Natural killer cell (primary cell): ENCODE results near the gene RYR1. TPM values are rescaled to one million over a fixed set of nuclear protein-coding genes. Genes with fewer than 3 reads are reported as not detected.
"Not testable (repeated sequence)": the region's sequence is repeated elsewhere in the genome, so short reads cannot be mapped to it uniquely, and the experiment has no call there.

Experiments
- ATAC-seq, 3 donors: fragments of 150-1000 bp in 2 of 3; fragments of 200-7000 bp in 1 of 3; cut with Tn5 transposase; 1 replicate in 1 of 3; 2 replicates in 2 of 3; pipeline ENCODE4 v1.10.0; 2021; ENCODE audit warnings: mild to moderate bottlenecking in 2 of 3, moderate library complexity in 2 of 3
- DNase-seq, 2 donors: peaks; one replicate each; pipeline versions ENCODE4 v3.0.0 to v3.0.0-alpha.2; 2013 to 2021; ENCODE audit warnings: mixed read lengths in 1 of 2
- H3K27ac ChIP-seq: one replicate; pipeline ENCODE4 v1.5.1; 2013; ENCODE audit warnings: mild to moderate bottlenecking, low read length
- H3K27me3 ChIP-seq: one replicate; pipeline ENCODE4 v1.6.1; 2013; ENCODE audit warnings: low read length; ENCODE audit not compliant: control insufficient read depth, insufficient read depth
- H3K36me3 ChIP-seq: one replicate; pipeline ENCODE4 v1.6.1; 2013; ENCODE audit warnings: low read length; ENCODE audit not compliant: control insufficient read depth, insufficient read depth
- H3K4me1 ChIP-seq: one replicate; pipeline ENCODE4 v1.6.1; 2013; ENCODE audit warnings: low read length; ENCODE audit not compliant: control insufficient read depth, insufficient read depth
- H3K4me3 ChIP-seq: one replicate; pipeline ENCODE4 v1.5.1; 2013; ENCODE audit warnings: low read length
- H3K9me3 ChIP-seq: one replicate; pipeline ENCODE4 v1.6.1; 2013; ENCODE audit warnings: low read length; ENCODE audit not compliant: control insufficient read depth, insufficient read depth
- H3K27ac Mint-ChIP-seq, 2 donors: one replicate each; pipeline ENCODE4 v1.8.0; 2022; ENCODE audit warnings: mild to moderate bottlenecking in 2 of 2, mixed read lengths in 2 of 2, moderate library complexity in 1 of 2
- H3K27me3 Mint-ChIP-seq, 2 donors: one replicate each; pipeline ENCODE4 v1.8.0; 2022; ENCODE audit warnings: low read depth in 2 of 2, mixed read lengths in 2 of 2
- H3K36me3 Mint-ChIP-seq: one replicate; pipeline ENCODE4 v1.8.0; 2022; ENCODE audit warnings: mixed read lengths
- H3K4me1 Mint-ChIP-seq, 2 donors: one replicate each; pipeline ENCODE4 v1.8.0; 2022; ENCODE audit warnings: mixed read lengths in 2 of 2
- H3K4me3 Mint-ChIP-seq: one replicate; pipeline ENCODE4 v1.8.0; 2022; ENCODE audit warnings: mild to moderate bottlenecking, moderate library complexity, mixed read lengths
- H3K9me3 Mint-ChIP-seq, 2 donors: one replicate each; pipeline ENCODE4 v1.8.0; 2022; ENCODE audit warnings: mixed read lengths in 2 of 2
- CTCF ChIP-seq: fragments of 200-600 bp; IDR thresholded peaks from one replicate; pipeline ENCODE4 v1.8.0; 2022; ENCODE audit warnings: antibody characterized with exemption
- WGBS: methylation state at CpG from one replicate; pipeline ENCODE4 v1.1.7; 2013; ENCODE audit warnings: missing lambda C conversion rate; ENCODE audit not compliant: insufficient coverage; 5-methylcytosine and 5-hydroxymethylcytosine counted together
- intact Hi-C: fragments of 100-400 bp; cut with micrococcal nuclease; formaldehyde crosslinking; loops from one replicate; pipeline ENCODE4 v1.14.2; 2022
- total RNA-seq, 4 donors: library from RNA; stranded (reverse); fragments of 120-200 nt in 1 of 4; gene quantifications; one replicate each; pipeline versions ENCODE4 v1.2.3 to v1.2.4, GENCODE V29; 2013 to 2022

The RYR1 gene
- total RNA-seq, 3 donors from 2014 or later (not counting 1 experiment from before 2014, with no cell fraction given): 0.05 to 1.0 (median 0.65) TPM

DNA sequence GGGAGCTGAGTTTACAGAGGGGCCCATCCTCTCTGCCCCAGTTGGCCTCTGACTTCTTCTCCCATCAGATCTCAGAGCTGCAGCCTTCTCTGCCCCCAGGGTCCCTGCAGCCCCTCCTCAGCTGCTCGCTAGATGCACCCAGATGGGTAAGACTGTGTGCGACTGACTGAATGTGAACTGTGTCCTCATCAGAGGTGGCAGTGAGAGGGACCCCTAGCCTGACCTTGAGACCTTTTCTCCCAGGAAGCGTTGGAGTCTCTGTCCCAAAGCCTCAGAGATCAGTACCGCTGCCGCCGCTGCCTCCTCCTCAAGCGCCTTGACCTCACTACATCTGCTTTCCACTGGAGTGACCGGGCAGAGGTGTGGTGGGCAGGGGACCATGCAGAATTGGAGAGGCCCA lies 28.2 kb upstream of the RYR1 start:
- Mint-ChIP-seq H3K27ac (peak overlapping the region in 1 of 2 donors; percentile 16), H3K4me1 (peaks cover 10 to 19% of the 10 kb centered on the region in 2 donors)
- intact Hi-C loops: no loop called here

DNA sequence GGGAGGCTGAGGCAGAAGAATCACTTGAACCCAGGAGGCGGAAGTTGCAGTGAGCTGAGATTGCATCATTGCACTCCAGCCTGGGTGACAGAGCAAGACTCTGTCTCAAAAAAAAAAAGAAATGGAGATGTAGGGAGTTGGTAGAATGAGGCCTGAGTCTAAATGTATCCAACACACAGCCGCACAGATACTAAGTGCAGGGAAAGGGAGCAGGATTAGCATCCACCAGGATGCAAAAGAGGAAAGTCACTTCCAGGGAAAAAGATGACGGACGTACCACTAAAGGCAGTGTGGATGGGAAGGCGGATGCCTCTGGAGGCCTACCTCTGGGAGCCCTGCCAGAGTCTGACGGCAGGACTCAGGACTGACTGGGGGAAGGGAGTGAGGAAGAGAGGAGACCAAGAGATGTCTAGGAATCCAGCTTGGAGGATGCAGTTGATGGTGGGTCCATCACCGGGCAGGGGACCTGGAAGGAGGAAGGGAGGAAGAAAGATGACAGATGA lies 23.8 kb upstream of the RYR1 start:
- Histone ChIP-seq H3K36me3 (peaks cover 17% of the 10 kb centered on the region), H3K4me1 (no peaks in the 10 kb centered on the region), H3K4me3 (no peak overlapping the region), H3K9me3 (no peaks in the 10 kb centered on the region), H3K27me3 (no peaks in the 10 kb centered on the region), H3K27ac (no peak overlapping the region)
- no peaks in the 10 kb centered on the region for H3K4me1 Mint-ChIP-seq
- H3K4me3 Mint-ChIP-seq: no peak overlapping the region
- H3K36me3 Mint-ChIP-seq: no peaks in the 10 kb centered on the region
- 97% methylated on average over 7 of the region's 7 CpGs for WGBS
- ATAC-seq (no peak), DNase-seq (no peak)
- TF ChIP-seq CTCF: no peak
- H3K9me3 Mint-ChIP-seq: no peaks in the 10 kb centered on the region
- H3K27ac Mint-ChIP-seq: peak overlapping the region in 1 of 2 donors; percentile 1
- H3K27me3 Mint-ChIP-seq: no peaks in the 10 kb centered on the region
- intact Hi-C loops: no loop called here

More for the DNA sequence above, 28.2 kb upstream of the RYR1 start:
- no peaks in the 10 kb centered on the region for H3K36me3 Mint-ChIP-seq
- Histone ChIP-seq H3K4me1 (peaks cover 16% of the 10 kb centered on the region), H3K27me3 (no peaks in the 10 kb centered on the region), H3K27ac (no peak overlapping the region), H3K9me3 (no peaks in the 10 kb centered on the region), H3K4me3 (no peak overlapping the region), H3K36me3 (peaks cover 17% of the 10 kb centered on the region)
- peak overlapping the region; percentile 28 for H3K4me3 Mint-ChIP-seq
- no peak for TF ChIP-seq CTCF
- no peaks in the 10 kb centered on the region for H3K9me3 Mint-ChIP-seq
- peaks cover 2 to 3% of the 10 kb centered on the region in 2 donors for H3K27me3 Mint-ChIP-seq
- DNase-seq (no peak), ATAC-seq (no peak)
- 99% methylated on average over 8 of the region's 8 CpGs for WGBS

- peaks cover 15% of the 10 kb centered on the region for H3K36me3 ChIP-seq
- not testable (repeated sequence) for H3K27ac Mint-ChIP-seq
Measured at GRCh38 chr19:38410407-38410806, 23.1 kb upstream of the RYR1 start.

DNA sequence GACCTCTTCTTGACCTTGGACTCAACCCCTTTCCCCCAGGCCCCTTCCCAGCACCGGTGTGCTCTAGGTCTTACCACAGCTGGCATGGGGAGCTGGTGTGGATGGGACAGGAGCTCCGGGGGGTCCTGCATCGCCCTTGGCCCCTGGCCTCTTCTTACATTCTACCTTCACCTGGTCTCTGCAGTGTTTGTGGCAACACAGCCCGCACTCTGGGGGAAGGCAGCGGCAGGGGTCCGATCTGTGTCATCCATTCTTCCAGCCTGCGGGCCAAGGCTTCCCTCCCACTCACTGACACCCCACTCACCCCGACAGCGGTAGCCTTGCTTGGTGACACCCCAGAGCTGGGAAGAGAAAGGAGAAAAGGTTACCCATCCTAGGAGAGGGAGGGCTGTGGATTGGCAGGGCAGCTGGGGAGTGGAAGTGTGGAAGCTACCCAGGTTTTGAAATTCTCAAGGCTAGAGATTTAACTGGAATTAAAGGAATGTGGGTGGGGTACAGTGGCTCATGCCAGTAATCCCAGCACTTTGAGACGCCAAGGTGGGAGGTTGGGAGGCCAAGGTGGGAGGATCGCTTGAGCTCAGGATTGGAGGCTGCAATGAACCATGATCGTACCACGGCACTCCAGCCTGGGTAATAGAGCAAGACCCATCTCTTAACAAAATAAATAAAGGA lies 22.3 kb upstream of the RYR1 start:
- no peak for DNase-seq
- no peaks in the 10 kb centered on the region for H3K4me1 ChIP-seq
- H3K4me1 Mint-ChIP-seq: no peaks in the 10 kb centered on the region
- no peak overlapping the region for H3K27ac ChIP-seq
- no peaks in the 10 kb centered on the region for H3K27me3 ChIP-seq
- H3K4me3 ChIP-seq: no peak overlapping the region
- no peak overlapping the region for H3K4me3 Mint-ChIP-seq
- H3K36me3 ChIP-seq: peaks cover 12% of the 10 kb centered on the region
- H3K9me3 ChIP-seq: no peaks in the 10 kb centered on the region
- WGBS: 94% methylated on average over 10 of the region's 13 CpGs
- H3K27me3 Mint-ChIP-seq: no peaks in the 10 kb centered on the region
- H3K36me3 Mint-ChIP-seq: no peaks in the 10 kb centered on the region
- no peak overlapping the region for H3K27ac Mint-ChIP-seq
- no peak for ATAC-seq
- intact Hi-C loops: no loop called here
- no peaks in the 10 kb centered on the region for H3K9me3 Mint-ChIP-seq
- TF ChIP-seq CTCF: no peak

More at GRCh38 chr19:38410407-38410806, 23.1 kb upstream of the RYR1 start:
- H3K4me1 Mint-ChIP-seq, H3K27me3 ChIP-seq, H3K27me3 Mint-ChIP-seq, H3K9me3 ChIP-seq, H3K4me3 ChIP-seq, H3K36me3 Mint-ChIP-seq, H3K27ac ChIP-seq, ATAC-seq, H3K4me3 Mint-ChIP-seq, H3K9me3 Mint-ChIP-seq, DNase-seq, H3K4me1 ChIP-seq, intact Hi-C loops: not testable (repeated sequence)
- WGBS: 80% methylated on average over 4 of the region's 6 CpGs

GRCh38 chr19:38411898-38412297 lies 21.6 kb upstream of the RYR1 start:
- H3K36me3 Mint-ChIP-seq, H3K27ac ChIP-seq, DNase-seq, H3K9me3 ChIP-seq, H3K4me3 Mint-ChIP-seq, H3K27ac Mint-ChIP-seq, H3K9me3 Mint-ChIP-seq, intact Hi-C loops, ATAC-seq, H3K36me3 ChIP-seq, H3K4me1 Mint-ChIP-seq, H3K4me3 ChIP-seq, H3K4me1 ChIP-seq, H3K27me3 Mint-ChIP-seq, H3K27me3 ChIP-seq: not testable (repeated sequence)
- 100% methylated on average over 5 of the region's 5 CpGs for WGBS
